IPS-15b (cell line): Measurements from ENCODE around the gene CTDSP2.
A peak's percentile ranks its signal among the peaks of the same experiment; 100 is the strongest.
"Not testable (repeated sequence)": the region's sequence is repeated elsewhere in the genome, so short reads cannot be mapped to it uniquely, and the experiment has no call there.

Experiments used
- H3K27me3 ChIP-seq: one replicate; pipeline ENCODE4 v1.6.1; 2013; ENCODE audit warnings: low read length; ENCODE audit not compliant: control insufficient read depth, insufficient read depth
- H3K36me3 ChIP-seq: one replicate; pipeline ENCODE4 v1.6.1; 2013; ENCODE audit warnings: low read length; ENCODE audit not compliant: control insufficient read depth, insufficient read depth
- H3K4me1 ChIP-seq: one replicate; pipeline ENCODE4 v1.6.1; 2013; ENCODE audit warnings: mild to moderate bottlenecking, low read length; ENCODE audit not compliant: control insufficient read depth, insufficient read depth
- H3K4me3 ChIP-seq: one replicate; pipeline ENCODE4 v1.5.1; 2013; ENCODE audit warnings: low read depth, low read length
- H3K9ac ChIP-seq: one replicate; pipeline ENCODE4 v1.6.1; 2013; ENCODE audit warnings: low read depth, mild to moderate bottlenecking, low read length
- H3K9me3 ChIP-seq: one replicate; pipeline ENCODE4 v1.6.1; 2013; ENCODE audit warnings: mild to moderate bottlenecking, low read length; ENCODE audit not compliant: control insufficient read depth, insufficient read depth

CTDSP2 gene

GRCh38 chr12:57849447-57849846 is 2.9 kb upstream of the CTDSP2 start:
- H3K9me3 ChIP-seq, H3K9ac ChIP-seq, H3K4me3 ChIP-seq, H3K36me3 ChIP-seq: not testable (repeated sequence)
- H3K27me3 ChIP-seq = peaks cover 32% of the 10 kb centered on the region
- H3K4me1 ChIP-seq = peaks cover 27% of the 10 kb centered on the region

GRCh38 chr12:57849035-57849434 is 2.5 kb upstream of the CTDSP2 start:
- peaks cover 27% of the 10 kb centered on the region for H3K4me1 ChIP-seq
- H3K36me3 ChIP-seq = no peaks in the 10 kb centered on the region
- H3K9me3 ChIP-seq = no peaks in the 10 kb centered on the region
- no peak overlapping the region for H3K9ac ChIP-seq
- peaks cover 32% of the 10 kb centered on the region for H3K27me3 ChIP-seq
- H3K4me3 ChIP-seq = no peak overlapping the region

- H3K4me1 ChIP-seq = peaks cover 21% of the 10 kb centered on the region
- no peaks in the 10 kb centered on the region for H3K36me3 ChIP-seq
- no peak overlapping the region for H3K4me3 ChIP-seq
- H3K27me3 ChIP-seq = peaks cover 32% of the 10 kb centered on the region
- H3K9ac ChIP-seq = no peak overlapping the region
- H3K9me3 ChIP-seq = no peaks in the 10 kb centered on the region
These were observed 1.7 kb upstream of the CTDSP2 start for GRCh38 chr12:57848208-57848607.

- Histone ChIP-seq H3K9ac (peak overlapping the region; percentile 48), H3K4me1 (peaks cover 26% of the 10 kb centered on the region), H3K36me3 (no peaks in the 10 kb centered on the region), H3K27me3 (peaks cover 22% of the 10 kb centered on the region), H3K4me3 (peak overlapping the region; percentile 67), H3K9me3 (no peaks in the 10 kb centered on the region)
These were observed 298 bp downstream of the CTDSP2 start for GRCh38 chr12:57846285-57846576.

GRCh38 chr12:57845478-57846284 is 848 bp downstream of the CTDSP2 start:
- Histone ChIP-seq H3K9ac (peak overlapping the region; percentile 91), H3K27me3 (peaks cover 17% of the 10 kb centered on the region), H3K4me3 (peak overlapping the region; percentile 67), H3K4me1 (peaks cover 30% of the 10 kb centered on the region), H3K36me3 (no peaks in the 10 kb centered on the region), H3K9me3 (no peaks in the 10 kb centered on the region)

- peak overlapping the region; percentile 91 for H3K9ac ChIP-seq
- H3K9me3 ChIP-seq = no peaks in the 10 kb centered on the region
- peaks cover 13% of the 10 kb centered on the region for H3K27me3 ChIP-seq
- peak overlapping the region; percentile 67 for H3K4me3 ChIP-seq
- no peaks in the 10 kb centered on the region for H3K36me3 ChIP-seq
- peaks cover 33% of the 10 kb centered on the region for H3K4me1 ChIP-seq
These were observed 1.6 kb downstream of the CTDSP2 start for GRCh38 chr12:57844709-57845477.

- Histone ChIP-seq H3K4me1 (peaks cover 37% of the 10 kb centered on the region), H3K9ac (peak overlapping the region; percentile 61), H3K4me3 (peak overlapping the region; percentile 14), H3K36me3 (no peaks in the 10 kb centered on the region), H3K9me3 (no peaks in the 10 kb centered on the region), H3K27me3 (no peaks in the 10 kb centered on the region)
These were observed 3.9 kb downstream of the CTDSP2 start for GRCh38 chr12:57842342-57843294.

- no peaks in the 10 kb centered on the region for H3K27me3 ChIP-seq
- no peak overlapping the region for H3K9ac ChIP-seq
- no peaks in the 10 kb centered on the region for H3K9me3 ChIP-seq
- H3K4me1 ChIP-seq = peaks cover 44% of the 10 kb centered on the region
- no peak overlapping the region for H3K4me3 ChIP-seq
- H3K36me3 ChIP-seq = no peaks in the 10 kb centered on the region
These were observed 5.1 kb downstream of the CTDSP2 start for GRCh38 chr12:57841445-57841844.

GRCh38 chr12:57840726-57841125 is 5.8 kb downstream of the CTDSP2 start:
- H3K9me3 ChIP-seq = no peaks in the 10 kb centered on the region
- no peaks in the 10 kb centered on the region for H3K36me3 ChIP-seq
- no peak overlapping the region for H3K9ac ChIP-seq
- H3K4me3 ChIP-seq = no peak overlapping the region
- peaks cover 51% of the 10 kb centered on the region for H3K4me1 ChIP-seq
- no peaks in the 10 kb centered on the region for H3K27me3 ChIP-seq

- H3K9ac ChIP-seq = no peak overlapping the region
- no peaks in the 10 kb centered on the region for H3K36me3 ChIP-seq
- H3K9me3 ChIP-seq = no peaks in the 10 kb centered on the region
- H3K4me1 ChIP-seq = peaks cover 52% of the 10 kb centered on the region
- no peaks in the 10 kb centered on the region for H3K27me3 ChIP-seq
- H3K4me3 ChIP-seq = no peak overlapping the region
These were observed 6.5 kb downstream of the CTDSP2 start for GRCh38 chr12:57839996-57840395.

- Histone ChIP-seq H3K9ac (no peak overlapping the region), H3K4me3 (no peak overlapping the region), H3K9me3 (no peaks in the 10 kb centered on the region), H3K36me3 (no peaks in the 10 kb centered on the region), H3K27me3 (no peaks in the 10 kb centered on the region), H3K4me1 (peaks cover 59% of the 10 kb centered on the region)
These were observed 7.8 kb downstream of the CTDSP2 start for GRCh38 chr12:57838594-57839302.
